LoVo (cell line): ENCODE results near the gene DOCK9.
"Not testable (repeated sequence)": the region's sequence is repeated elsewhere in the genome, so short reads cannot be mapped to it uniquely, and the experiment has no call there.

ENCODE experiments used
- DNase-seq: peaks from one replicate; pipeline ENCODE4 v3.0.0-alpha.2; 2016; ENCODE audit warnings: low spot score

The DOCK9 gene

GRCh38 chr13:98772794-98773452, 204.9 kb downstream of the DOCK9 start:
- DNase-seq = no peak

GRCh38 chr13:98771838-98772611, 205.8 kb downstream of the DOCK9 start:
- no peak for DNase-seq

- DNase-seq = no peak
Observed at GRCh38 chr13:98769736-98770135, 208.1 kb downstream of the DOCK9 start.

- DNase-seq = no peak
Observed at GRCh38 chr13:98768522-98768921, 209.3 kb downstream of the DOCK9 start.

- no peak for DNase-seq
Observed at GRCh38 chr13:98766697-98767096, 211.2 kb downstream of the DOCK9 start.

GRCh38 chr13:98765996-98766519, 211.8 kb downstream of the DOCK9 start:
- DNase-seq = no peak

GRCh38 chr13:98761986-98762616, 215.8 kb downstream of the DOCK9 start:
- DNase-seq = no peak

GRCh38 chr13:98761126-98761985, 216.5 kb downstream of the DOCK9 start:
- DNase-seq = peak; percentile 45

- DNase-seq = no peak
Observed at GRCh38 chr13:98755729-98756128, 222.1 kb downstream of the DOCK9 start.

GRCh38 chr13:98755116-98755515, 222.7 kb downstream of the DOCK9 start:
- DNase-seq = no peak

GRCh38 chr13:98754468-98754867, 223.4 kb downstream of the DOCK9 start:
- not testable (repeated sequence) for DNase-seq

- DNase-seq = no peak
Observed at GRCh38 chr13:98752467-98753290, 225.2 kb downstream of the DOCK9 start, which contains the start of gene SLC15A1. TSS of gene SLC15A1 (minus strand) at chr13:98752672. CDS start at chr13:98752598, 74 bp downstream.

- DNase-seq = no peak
Observed at GRCh38 chr13:98751861-98752466, 225.9 kb downstream of the DOCK9 start.

GRCh38 chr13:98751367-98751782, 226.5 kb downstream of the DOCK9 start:
- DNase-seq = no peak

- DNase-seq = no peak
Observed at GRCh38 chr13:98749501-98749900, 228.4 kb downstream of the DOCK9 start.

- peak; percentile 52 for DNase-seq
Observed at GRCh38 chr13:98746968-98747367, 230.9 kb downstream of the DOCK9 start.
